Suprapubic skin (tissue), 3 donors: Measurements from ENCODE around the gene TMEM63A.

Experiments
- CTCF ChIP-seq, 2 donors: fragments of 200-600 bp in 1 of 2; fragments of 450-650 bp in 1 of 2; sonication (generic) in 1 of 2; IDR thresholded peaks; one replicate each; pipeline ENCODE4 v1.5.1; 2016 to 2019; ENCODE audit warnings: antibody characterized with exemption in 2 of 2, mild to moderate bottlenecking in 1 of 2, moderate library complexity in 1 of 2
- EP300 ChIP-seq: sonication (generic); formaldehyde crosslinking; IDR thresholded peaks from one replicate; pipeline ENCODE4 v1.6.1; 2017; ENCODE audit warnings: antibody characterized with exemption
- POLR2A ChIP-seq, 2 donors: fragments of 450-650 bp; IDR thresholded peaks; one replicate each; pipeline ENCODE4 v1.6.1; 2017; ENCODE audit warnings: antibody characterized with exemption in 2 of 2, mild to moderate bottlenecking in 2 of 2, moderate library complexity in 2 of 2

GRCh38 chr1:225908773-225909172, 26.6 kb upstream of the TMEM63A start:
- TF ChIP-seq CTCF (IDR thresholded peaks at IDR 0.05): no peak
- no peak for TF ChIP-seq EP300
- TF ChIP-seq POLR2A (IDR thresholded peaks at IDR 0.05): no peak
